ENCODE measurements around the gene GFRA4.
A peak's percentile ranks its signal among the peaks of the same experiment; 100 is the strongest.
"Not testable (repeated sequence)": the region's sequence is repeated elsewhere in the genome, so short reads cannot be mapped to it uniquely, and the experiment has no call there.

Gene GFRA4

GRCh38 chr20:3621111-3621510, 42.1 kb downstream of the GFRA4 start:
- H3K27me3 Mint-ChIP-seq (ENCODE audit: low read depth) = no peaks in the 10 kb centered on the region
- no peak overlapping the region for H3K4me3 Mint-ChIP-seq
- peaks cover 17% of the 10 kb centered on the region for H3K36me3 Mint-ChIP-seq (ENCODE audit: low read depth)
- peak overlapping the region in 2 of 3 experiments; percentile 20 to 26 for H3K27ac Mint-ChIP-seq
- TF ChIP-seq, protein P1, sequence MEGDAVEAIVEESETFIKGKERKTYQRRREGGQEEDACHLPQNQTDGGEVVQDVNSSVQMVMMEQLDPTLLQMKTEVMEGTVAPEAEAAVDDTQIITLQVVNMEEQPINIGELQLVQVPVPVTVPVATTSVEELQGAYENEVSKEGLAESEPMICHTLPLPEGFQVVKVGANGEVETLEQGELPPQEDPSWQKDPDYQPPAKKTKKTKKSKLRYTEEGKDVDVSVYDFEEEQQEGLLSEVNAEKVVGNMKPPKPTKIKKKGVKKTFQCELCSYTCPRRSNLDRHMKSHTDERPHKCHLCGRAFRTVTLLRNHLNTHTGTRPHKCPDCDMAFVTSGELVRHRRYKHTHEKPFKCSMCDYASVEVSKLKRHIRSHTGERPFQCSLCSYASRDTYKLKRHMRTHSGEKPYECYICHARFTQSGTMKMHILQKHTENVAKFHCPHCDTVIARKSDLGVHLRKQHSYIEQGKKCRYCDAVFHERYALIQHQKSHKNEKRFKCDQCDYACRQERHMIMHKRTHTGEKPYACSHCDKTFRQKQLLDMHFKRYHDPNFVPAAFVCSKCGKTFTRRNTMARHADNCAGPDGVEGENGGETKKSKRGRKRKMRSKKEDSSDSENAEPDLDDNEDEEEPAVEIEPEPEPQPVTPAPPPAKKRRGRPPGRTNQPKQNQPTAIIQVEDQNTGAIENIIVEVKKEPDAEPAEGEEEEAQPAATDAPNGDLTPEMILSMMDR (IDR thresholded peaks at IDR 0.05; ENCODE audit: unreplicated experiment in 3 of 3) = no peak
- H3K4me1 Mint-ChIP-seq = peaks cover 14% of the 10 kb centered on the region
- no peaks in the 10 kb centered on the region for H3K9me3 Mint-ChIP-seq

DNA sequence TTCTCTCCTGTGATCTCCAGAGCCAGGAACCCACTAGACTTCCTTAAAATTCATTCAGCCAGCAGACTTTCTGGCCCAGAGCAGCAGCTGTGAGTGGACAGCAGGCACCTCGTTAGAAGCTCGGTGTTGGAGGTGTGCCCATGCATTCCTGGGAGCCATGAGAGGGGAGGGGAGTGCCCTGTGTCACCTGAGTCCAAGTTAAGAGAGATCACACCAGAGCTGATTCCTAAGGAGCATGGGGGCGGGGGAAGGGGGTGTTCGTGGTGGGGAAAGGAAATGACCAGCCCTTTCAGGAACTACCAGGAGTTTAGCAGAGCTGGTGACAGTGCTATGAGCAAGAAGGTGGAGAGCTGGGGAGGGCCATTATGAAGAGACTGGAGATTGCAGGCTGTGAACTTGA, 46.9 kb downstream of the GFRA4 start:
- Mint-ChIP-seq H3K4me3 (no peak overlapping the region), H3K27ac (peak overlapping the region; percentile 13 to 50 (median 48)), H3K9me3 (no peaks in the 10 kb centered on the region), H3K27me3 (ENCODE audit: low read depth) (no peaks in the 10 kb centered on the region), H3K4me1 (peaks cover 18% of the 10 kb centered on the region), H3K36me3 (ENCODE audit: low read depth) (peaks cover 19% of the 10 kb centered on the region)
- TF ChIP-seq, protein P1 (IDR thresholded peaks at IDR 0.05; ENCODE audit: unreplicated experiment in 3 of 3) = no peak

- Mint-ChIP-seq H3K4me1 (peaks cover 15% of the 10 kb centered on the region), H3K36me3 (ENCODE audit: low read depth) (peaks cover 23% of the 10 kb centered on the region)
- not testable (repeated sequence) for H3K9me3 Mint-ChIP-seq; H3K4me3 Mint-ChIP-seq; H3K27me3 Mint-ChIP-seq (ENCODE audit: low read depth); H3K27ac Mint-ChIP-seq
These were observed 47.9 kb downstream of the GFRA4 start for GRCh38 chr20:3615171-3615840.

- H3K4me1 Mint-ChIP-seq = peaks cover 15% of the 10 kb centered on the region
- TF ChIP-seq, protein P1 (IDR thresholded peaks at IDR 0.05; ENCODE audit: unreplicated experiment in 3 of 3) = no peak
- no peaks in the 10 kb centered on the region for H3K27me3 Mint-ChIP-seq (ENCODE audit: low read depth)
- no peaks in the 10 kb centered on the region for H3K9me3 Mint-ChIP-seq
- peak overlapping the region; percentile 18 to 48 (median 25) for H3K27ac Mint-ChIP-seq
- peaks cover 30% of the 10 kb centered on the region for H3K36me3 Mint-ChIP-seq (ENCODE audit: low read depth)
- no peak overlapping the region for H3K4me3 Mint-ChIP-seq
These were observed 48.7 kb downstream of the GFRA4 start for GRCh38 chr20:3614466-3614865.

GRCh38 chr20:3613821-3614440, 49.3 kb downstream of the GFRA4 start:
- H3K27me3 Mint-ChIP-seq (ENCODE audit: low read depth) = no peaks in the 10 kb centered on the region
- peaks cover 35% of the 10 kb centered on the region for H3K36me3 Mint-ChIP-seq (ENCODE audit: low read depth)
- peaks cover 15% of the 10 kb centered on the region for H3K4me1 Mint-ChIP-seq
- TF ChIP-seq, protein P1 (IDR thresholded peaks at IDR 0.05; ENCODE audit: unreplicated experiment in 3 of 3) = no peak
- peak overlapping the region; percentile 18 to 48 (median 25) for H3K27ac Mint-ChIP-seq
- no peak overlapping the region for H3K4me3 Mint-ChIP-seq
- H3K9me3 Mint-ChIP-seq = no peaks in the 10 kb centered on the region

DNA sequence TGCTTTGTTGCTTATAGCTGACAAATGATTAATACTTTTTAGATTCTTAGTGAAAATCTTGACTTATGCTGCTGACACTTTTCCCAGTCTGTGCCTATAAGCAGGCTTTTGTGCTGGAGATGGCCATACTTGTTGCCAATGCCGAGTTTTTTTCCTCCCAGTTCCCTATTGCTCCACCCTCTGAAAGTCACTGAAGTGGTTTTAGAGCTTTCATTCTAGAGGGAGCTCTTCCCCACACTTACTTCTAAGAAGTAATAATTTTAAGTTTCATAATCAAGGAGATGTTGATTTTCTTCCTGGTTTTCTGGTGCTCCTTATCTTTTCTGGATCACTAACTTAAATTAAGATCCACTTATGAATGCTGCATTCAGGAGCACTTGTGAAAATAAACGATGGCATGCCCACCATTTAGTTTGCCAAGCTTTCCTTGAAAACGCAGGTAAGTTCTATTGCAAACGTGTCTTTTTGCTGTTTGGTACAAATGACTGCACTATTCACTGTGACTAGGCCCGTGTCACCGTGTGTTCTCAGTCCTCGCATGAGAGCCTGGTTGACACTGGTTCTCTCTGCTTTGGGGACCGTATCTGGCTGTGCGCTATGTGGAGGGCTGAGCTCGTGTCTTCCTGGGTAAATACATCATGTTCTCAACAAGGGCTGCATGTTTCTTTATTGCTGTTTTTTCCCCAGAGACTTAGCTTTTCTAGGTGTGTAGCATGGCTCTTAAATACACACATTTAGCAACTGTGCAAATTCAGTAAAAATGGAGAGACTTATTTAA, 50.2 kb downstream of the GFRA4 start:
- no peak overlapping the region for H3K27ac Mint-ChIP-seq
- TF ChIP-seq, protein P1 (IDR thresholded peaks at IDR 0.05; ENCODE audit: unreplicated experiment in 3 of 3) = no peak
- peaks cover 36% of the 10 kb centered on the region for H3K36me3 Mint-ChIP-seq (ENCODE audit: low read depth)
- H3K27me3 Mint-ChIP-seq (ENCODE audit: low read depth) = no peaks in the 10 kb centered on the region
- H3K9me3 Mint-ChIP-seq = no peaks in the 10 kb centered on the region
- H3K4me3 Mint-ChIP-seq = no peak overlapping the region
- H3K4me1 Mint-ChIP-seq = peaks cover 15% of the 10 kb centered on the region
